Measurements from ENCODE around the gene RPL13.

DNA sequence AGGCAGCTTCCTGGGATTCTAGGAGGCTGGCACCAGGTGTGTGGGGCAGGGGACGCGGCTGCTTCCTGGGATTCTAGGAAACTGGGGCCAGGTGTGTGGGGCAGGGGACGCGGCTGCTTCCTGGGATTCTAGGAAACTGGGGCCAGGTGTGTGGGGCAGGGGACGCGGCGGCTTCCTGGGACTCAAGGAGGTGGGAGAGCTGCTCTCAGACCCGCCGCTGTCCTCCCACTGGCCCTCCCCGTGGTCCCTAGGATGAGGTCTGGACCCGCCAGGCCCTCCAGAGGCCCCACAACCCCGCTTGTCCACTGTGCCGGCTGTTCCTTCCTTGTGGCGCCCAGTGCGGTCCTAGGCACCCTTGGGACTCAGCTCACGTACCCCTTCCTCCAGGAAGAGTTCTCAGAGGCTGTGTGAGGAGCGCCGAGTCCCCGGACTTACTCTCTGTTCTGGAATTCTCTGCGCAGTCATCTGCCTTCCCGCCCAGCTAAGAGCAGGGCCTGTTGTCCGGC lies 53.5 kb downstream of the RPL13 start:
- TF ChIP-seq, protein P1, sequence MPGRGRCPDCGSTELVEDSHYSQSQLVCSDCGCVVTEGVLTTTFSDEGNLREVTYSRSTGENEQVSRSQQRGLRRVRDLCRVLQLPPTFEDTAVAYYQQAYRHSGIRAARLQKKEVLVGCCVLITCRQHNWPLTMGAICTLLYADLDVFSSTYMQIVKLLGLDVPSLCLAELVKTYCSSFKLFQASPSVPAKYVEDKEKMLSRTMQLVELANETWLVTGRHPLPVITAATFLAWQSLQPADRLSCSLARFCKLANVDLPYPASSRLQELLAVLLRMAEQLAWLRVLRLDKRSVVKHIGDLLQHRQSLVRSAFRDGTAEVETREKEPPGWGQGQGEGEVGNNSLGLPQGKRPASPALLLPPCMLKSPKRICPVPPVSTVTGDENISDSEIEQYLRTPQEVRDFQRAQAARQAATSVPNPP (CRISPR knock-in tag; IDR thresholded peaks at IDR 0.05), result no peak
- TF ChIP-seq ZNF879 (CRISPR knock-in tag; IDR thresholded peaks at IDR 0.05), result no peak
